ENCODE measurements around the gene PIK3C2G. TPM values are rescaled to one million over a fixed set of nuclear protein-coding genes. Genes with fewer than 3 reads are reported as not detected.

Gene PIK3C2G
- total and polyA plus RNA-seq, 10 of the 15 experiments (the other 5 are each of a cell fraction or from before 2014, with no cell fraction given), result not detected

- BruUV-seq (replicated peaks), result no TSS peak
- H3K27me3 ChIP-seq (replicated peaks in 1 of 2; ENCODE audit: control insufficient read depth in 2 of 2, insufficient read depth in 2 of 2, low read length in 1 of 2), result no peaks in the 10 kb centered on the region
- no peak for FAIRE-seq
- ChIA-PET RAD21 (ENCODE audit: unreplicated experiment) (interaction anchor here (0.9 to 2.2 kb wide), 2 partner anchors 10 to 70 kb away, joined by 3 to 9 read pairs; no protein-coding TSS in a partner anchor), CTCF (interaction anchor here (0.6 to 3.8 kb wide), 14 partner anchors 10 to 185 kb away, joined by 3 to 24 read pairs (median 5); no protein-coding TSS in a partner anchor), POLR2A (no interaction called here), SMC1A (ENCODE audit: uncharacterized antibody, unreplicated experiment) (interaction anchor here (0.8 to 4.0 kb wide), 6 partner anchors 9 to 181 kb away, joined by 3 to 20 read pairs (median 4); no protein-coding TSS in a partner anchor)
- H3K9me3 ChIP-seq (replicated peaks; ENCODE audit: control insufficient read depth, insufficient read depth, low read length), result no peaks in the 10 kb centered on the region
- no peaks in the 10 kb centered on the region for H3K36me3 ChIP-seq (ENCODE audit: control insufficient read depth in 2 of 2, insufficient read depth in 2 of 2, low read length in 1 of 2)
- H2AFZ ChIP-seq (ENCODE audit: control insufficient read depth, low read depth, low read length), result no peak overlapping the region
- in situ Hi-C loops (cut with MboI) (loop anchor here (5.0 kb wide), 1 partner anchor 178 kb away; no protein-coding TSS in a partner anchor), intact Hi-C loops (cut with micrococcal nuclease; ENCODE audit: unreplicated experiment) (loop anchor here (1.0 to 2.0 kb wide), 2 partner anchors 70 to 179 kb away; no protein-coding TSS in a partner anchor)
- no peaks in the 10 kb centered on the region for H4K20me1 ChIP-seq (ENCODE audit: control insufficient read depth, insufficient read depth)
- H3K79me2 ChIP-seq (ENCODE audit: control insufficient read depth, insufficient read depth, low read length), result no peaks in the 10 kb centered on the region
- TF ChIP-seq MEF2B (IDR thresholded peaks at IDR 0.05; ENCODE audit: partially characterized antibody, poor library complexity, severe bottlenecking) (no peak), NFXL1 (IDR thresholded peaks at IDR 0.05; ENCODE audit: borderline replicate concordance) (no peak), BACH1 (IDR thresholded peaks at IDR 0.05; ENCODE audit: borderline replicate concordance) (no peak), MYC (IDR thresholded peaks at IDR 0.05; ENCODE audit: insufficient read depth, insufficient read length, insufficient replicate concordance, low read length, severe bottlenecking) (no peak), CTCF (IDR thresholded peaks at IDR 0.05 in 2 of 3, conservative IDR thresholded peaks at IDR 0.05 in 1 of 3; ENCODE audit: control insufficient read depth in 2 of 3, extremely low read depth in 1 of 3, insufficient read depth in 1 of 3, low read depth in 3 of 3, low read length in 3 of 3) (peak; percentile 26 to 45 (median 42); a peak in 4 of 6 replicates), RAD21 (IDR thresholded peaks at IDR 0.05; ENCODE audit: insufficient read depth, low read depth, low read length) (peak; percentile 43; the same call in 1 of the 2 replicates)
- no peak overlapping the region for H3K4me3 ChIP-seq
- DNase-seq (ENCODE audit: low read depth, low spot score), result no peak
- no peak overlapping the region for H3K27ac ChIP-seq (ENCODE audit: control insufficient read depth, insufficient read depth)
- 27% methylated on average over 6 of the region's 6 CpGs for WGBS (ENCODE audit: insufficient coverage, insufficient replicate concordance, low lambda C conversion rate, missing lambda C conversion rate)
- no peak overlapping the region for H3K4me2 ChIP-seq (ENCODE audit: control insufficient read depth, insufficient read depth)
- H3K9ac ChIP-seq (ENCODE audit: control insufficient read depth, insufficient read depth, low read length), result no peak overlapping the region
- no peaks in the 10 kb centered on the region for H3K4me1 ChIP-seq (ENCODE audit: control insufficient read depth, insufficient read depth, low read length)
- ATAC-seq, result peak; percentile 90
Measured at GRCh38 chr12:18320036-18320617, 58.8 kb downstream of the PIK3C2G start.

All from GM12878 (cell line).